Heart left ventricle (tissue), 13 donors: ENCODE results near the gene RALGAPA2.

Experiments
- POLR2A ChIP-seq, 2 donors: fragments of 450-650 bp; IDR thresholded peaks; one replicate each; pipeline ENCODE4 v1.6.1; 2017; ENCODE audit warnings: antibody characterized with exemption in 2 of 2, mild to moderate bottlenecking in 2 of 2, moderate library complexity in 2 of 2
- TF ChIP-seq, protein P1 (sequence below), 12 donors: fragments of 200-600 bp; sonication (generic) in 4 of 12; IDR thresholded peaks; one replicate each; pipeline versions ENCODE4 v1.5.0 to v1.8.0; 2018 to 2022; ENCODE audit warnings: antibody characterized with exemption in 12 of 12, mild to moderate bottlenecking in 5 of 12
- donor health status: ischemic (EF 13 %, LVEDD 7.1; RV severe dilation, severe dysfunction).
- donor health status: DM: no; HTN: yes; CAD: no.
- donor health status: DM: no; HTN: no; CAD: no.
- donor health status: ischemic (EF 25% LVEDD 6.9; RV normal size, moderate dysfunction).
- donor health status: ischemic (EF 25% LVEDD 5.7; RV mildly dilated, moderate dysfunction).
- donor health status: ischemic (EF 35%, LVEDD 5.7; RV mildly dilated, moderate dysfunction).
- donor health status: nonischemic (EF 11% LVEDD 7.7; RV severe dilation, severe dysfunction).
- donor health status: DM: yes; HTN: yes; CAD: no.
- donor health status: PGD.
- donor health status: ischemic (EF 29% LVEDD 5.4; RV normal size, mild dysfunction).
- donor health status: nonischemic (EF 23%, LVEDD 6.1; RV moderate dilation, normal function).

DNA sequence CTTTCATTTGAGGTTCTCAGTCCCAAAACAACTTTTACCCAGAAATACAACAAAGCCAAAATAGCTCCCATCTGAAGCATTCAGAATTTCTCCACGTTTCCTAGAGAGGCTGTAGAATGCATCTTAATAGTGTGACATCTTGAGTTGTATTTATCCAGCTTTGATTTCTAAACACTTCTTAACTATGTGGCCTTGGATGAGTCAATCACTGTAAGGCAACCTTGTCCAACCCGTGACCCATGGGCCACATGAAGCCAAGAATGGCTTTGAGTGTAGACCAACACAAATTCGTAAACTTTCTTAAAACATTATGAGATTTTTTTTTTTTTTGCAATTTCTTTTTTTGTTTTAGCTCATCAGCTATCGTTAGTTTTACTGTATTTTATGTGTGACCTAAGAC lies 108.1 kb downstream of the RALGAPA2 start:
- TF ChIP-seq POLR2A (IDR thresholded peaks at IDR 0.05): no peak
- TF ChIP-seq, protein P1, sequence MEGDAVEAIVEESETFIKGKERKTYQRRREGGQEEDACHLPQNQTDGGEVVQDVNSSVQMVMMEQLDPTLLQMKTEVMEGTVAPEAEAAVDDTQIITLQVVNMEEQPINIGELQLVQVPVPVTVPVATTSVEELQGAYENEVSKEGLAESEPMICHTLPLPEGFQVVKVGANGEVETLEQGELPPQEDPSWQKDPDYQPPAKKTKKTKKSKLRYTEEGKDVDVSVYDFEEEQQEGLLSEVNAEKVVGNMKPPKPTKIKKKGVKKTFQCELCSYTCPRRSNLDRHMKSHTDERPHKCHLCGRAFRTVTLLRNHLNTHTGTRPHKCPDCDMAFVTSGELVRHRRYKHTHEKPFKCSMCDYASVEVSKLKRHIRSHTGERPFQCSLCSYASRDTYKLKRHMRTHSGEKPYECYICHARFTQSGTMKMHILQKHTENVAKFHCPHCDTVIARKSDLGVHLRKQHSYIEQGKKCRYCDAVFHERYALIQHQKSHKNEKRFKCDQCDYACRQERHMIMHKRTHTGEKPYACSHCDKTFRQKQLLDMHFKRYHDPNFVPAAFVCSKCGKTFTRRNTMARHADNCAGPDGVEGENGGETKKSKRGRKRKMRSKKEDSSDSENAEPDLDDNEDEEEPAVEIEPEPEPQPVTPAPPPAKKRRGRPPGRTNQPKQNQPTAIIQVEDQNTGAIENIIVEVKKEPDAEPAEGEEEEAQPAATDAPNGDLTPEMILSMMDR (IDR thresholded peaks at IDR 0.05): no peak
